Mammary microvascular endothelial cell (primary cell): ENCODE measurements around the gene CHAD. TPM values are rescaled to one million over a fixed set of nuclear protein-coding genes. Genes with fewer than 3 reads are reported as not detected.

Experiments
- total RNA-seq: library from RNA; depleted of rRNA; stranded (reverse); fragments of >200 nt; gene quantifications from 2 replicates; pipeline ENCODE4 v1.2.3, GENCODE V29; 2015

CHAD gene
- total RNA-seq = not detected in 2 replicates

GRCh38 chr17:50468304-50469207 lies at the start of gene CHAD:
Gene CHAD (minus strand): TSS chr17:50468880. CDS start chr17:50468813, 67 bp downstream.

GRCh38 chr17:50507871-50508572 lies 39.3 kb upstream of the CHAD start, which contains the start of gene MYCBPAP:
Gene MYCBPAP (plus strand): TSS chr17:50508439. CDS start chr17:50508675, 236 bp downstream.

GRCh38 chr17:50478391-50479381 lies 10.0 kb upstream of the CHAD start, which contains the start of gene RSAD1:
Gene RSAD1 (plus strand): TSS chr17:50478860. CDS start chr17:50478885, 25 bp downstream.

GRCh38 chr17:50425682-50426471 lies 42.8 kb downstream of the CHAD start, which contains the start of gene ACSF2:
Gene ACSF2 (plus strand): TSS chr17:50426218. CDS start chr17:50426262, 44 bp downstream.

Other genes starting within 250 kb of the CHAD start
- 0.05 and 0.07 TPM in 2 replicates for gene TMEM92, start 194.4 kb downstream of the CHAD start, total RNA-seq
- gene XYLT2, start 122.8 kb downstream of the CHAD start, total RNA-seq = 33.5 and 38.4 TPM in 2 replicates
- gene MRPL27, start 95.7 kb downstream of the CHAD start, total RNA-seq = 88.2 and 110 TPM in 2 replicates
- 4.9 and 8.3 TPM in 2 replicates for gene EME1, start 95.7 kb downstream of the CHAD start, total RNA-seq
- 212 and 225 TPM in 2 replicates for gene LRRC59, start 71.4 kb downstream of the CHAD start, total RNA-seq
- 11.0 and 15.7 TPM in 2 replicates for gene ACSF2, start 42.7 kb downstream of the CHAD start, total RNA-seq
- 21.6 and 21.8 TPM in 2 replicates for gene RSAD1, start 10.0 kb upstream of the CHAD start, total RNA-seq
- 0.67 and 2.3 TPM in 2 replicates for gene MYCBPAP, start 39.6 kb upstream of the CHAD start, total RNA-seq
- gene EPN3, start 63.9 kb upstream of the CHAD start, total RNA-seq = 0.10 and 0.13 TPM in 2 replicates
- gene SPATA20, start 78.3 kb upstream of the CHAD start, total RNA-seq = 63.4 and 103 TPM in 2 replicates
- not detected in 2 replicates for gene CACNA1G, start 91.8 kb upstream of the CHAD start, total RNA-seq
- gene ABCC3, start 166.0 kb upstream of the CHAD start, total RNA-seq = 0.64 and 1.2 TPM in 2 replicates
- 41.3 and 41.8 TPM in 2 replicates for gene ANKRD40, start 239.0 kb upstream of the CHAD start, total RNA-seq